Keratinocyte (primary cell): Measurements from ENCODE around the gene KLC3. TPM values are rescaled to one million over a fixed set of nuclear protein-coding genes. Genes with fewer than 3 reads are reported as not detected.

Experiments used
- DNase-seq: peaks from one replicate; pipeline ENCODE4 v3.0.0-alpha.2; 2011; ENCODE audit warnings: low read depth, missing footprints, low spot score
- FAIRE-seq: peaks from 2 replicates; lab custom pipeline; 2011; peaks lifted over from hg19 to GRCh38; lab: Jason Lieb, UNC
- H2AFZ ChIP-seq: 2 replicates; pipeline ENCODE4 v1.6.0; 2012; ENCODE audit warnings: low read length, control low read depth, inconsistent platforms; ENCODE audit not compliant: control insufficient read depth
- H3K27ac ChIP-seq: 2 replicates; pipeline ENCODE4 v1.5.1; 2011; ENCODE audit warnings: low read length; ENCODE audit not compliant: control insufficient read depth, insufficient read depth
- H3K27me3 ChIP-seq: 3 replicates; pipeline ENCODE4 v1.6.0; 2011; ENCODE audit warnings: low read length; ENCODE audit not compliant: control insufficient read depth, insufficient read depth; ENCODE audit errors: extremely low read depth
- H3K36me3 ChIP-seq, 2 experiments: 2 replicates in 1 of 2; 3 replicates in 1 of 2; pipeline ENCODE4 v1.5.1; 2011; ENCODE audit warnings: low read length in 2 of 2, mild to moderate bottlenecking in 1 of 2; ENCODE audit not compliant: control insufficient read depth in 2 of 2, insufficient read depth in 2 of 2; ENCODE audit errors: extremely low read depth in 1 of 2
- H3K4me1 ChIP-seq: 3 replicates; pipeline ENCODE4 v1.5.1; 2011; ENCODE audit warnings: low read length; ENCODE audit not compliant: control insufficient read depth, insufficient read depth; ENCODE audit errors: extremely low read depth
- H3K4me2 ChIP-seq: 3 replicates; pipeline ENCODE4 v1.6.0; 2011; ENCODE audit warnings: low read depth, low read length; ENCODE audit not compliant: control insufficient read depth, insufficient read depth; ENCODE audit errors: extremely low read depth
- H3K4me3 ChIP-seq, 3 experiments: fragments of 200-600 bp in 1 of 3; sonication (generic) in 1 of 3; 2 replicates in 2 of 3; 3 replicates in 1 of 3; pipeline ENCODE4 v1.5.1; 2011 to 2016; ENCODE audit warnings: low read length in 3 of 3, mild to moderate bottlenecking in 3 of 3, control low read depth in 2 of 3, inconsistent platforms in 1 of 3, low read depth in 1 of 3, mixed read lengths in 1 of 3, mixed run types in 1 of 3, moderate library complexity in 1 of 3; ENCODE audit not compliant: control insufficient read depth in 2 of 3, insufficient read depth in 2 of 3; ENCODE audit errors: extremely low read depth in 1 of 3
- H3K79me2 ChIP-seq: 2 replicates; pipeline ENCODE4 v1.6.0; 2012; ENCODE audit warnings: low read length; ENCODE audit not compliant: control insufficient read depth, insufficient read depth
- H3K9ac ChIP-seq: 3 replicates; pipeline ENCODE4 v1.6.0; 2011; ENCODE audit warnings: low read length; ENCODE audit not compliant: control insufficient read depth, insufficient read depth; ENCODE audit errors: extremely low read depth
- H3K9me1 ChIP-seq: 3 replicates; pipeline ENCODE4 v1.6.0; 2011; ENCODE audit warnings: low read length; ENCODE audit not compliant: control insufficient read depth, insufficient read depth; ENCODE audit errors: extremely low read depth
- H3K9me3 ChIP-seq: 2 replicates; pipeline ENCODE4 v1.5.1; 2012; ENCODE audit warnings: low read depth, low read length; ENCODE audit not compliant: control insufficient read depth
- H4K20me1 ChIP-seq: 3 replicates; pipeline ENCODE4 v1.6.0; 2011; ENCODE audit warnings: low read length; ENCODE audit not compliant: control insufficient read depth, insufficient read depth; ENCODE audit errors: extremely low read depth
- EZH2 ChIP-seq: IDR thresholded peaks from one replicate; pipeline ENCODE4 v1.6.1; 2012; ENCODE audit warnings: inconsistent platforms, mild to moderate bottlenecking, low read length, moderate library complexity
- dilution Hi-C: fragments of 300-500 bp; cut with MboI; formaldehyde crosslinking; loops from one replicate; pipeline ENCODE4 v1.7.0; 2020; ENCODE audit warnings: low sequenced_read_pairs; ENCODE audit not compliant: extremely low pct_ligation_motif_present
- polyA plus RNA-seq, 5 experiments: library from polyadenylated mRNA; depleted of rRNA in 3 of 5; stranded (reverse) in 3 of 5; stranded (forward) in 1 of 5; unstranded in 1 of 5; fragments of >200 nt; gene quantifications; 1 replicate in 1 of 5; 2 replicates in 3 of 5; 3 replicates in 1 of 5; pipeline versions ENCODE4 v1.2.1 to v1.2.3, GENCODE V29; 2011 to 2012; ENCODE audit warnings: missing spikeins in 2 of 5, low read depth in 1 of 5, low replicate concordance in 1 of 5
- TF ChIP-seq, protein P1 (sequence below), 3 experiments: IDR thresholded peaks in 1 of 3; conservative IDR thresholded peaks in 1 of 3; optimal IDR thresholded peaks in 1 of 3; 2 replicates in 2 of 3; 3 replicates in 1 of 3; pipeline versions ENCODE3 to v1.5.1; 2011; ENCODE audit warnings: low read length in 3 of 3, mild to moderate bottlenecking in 3 of 3, moderate library complexity in 2 of 3, control low read depth in 1 of 3, inconsistent platforms in 1 of 3; ENCODE audit not compliant: insufficient read depth in 2 of 3; ENCODE audit errors: extremely low read depth in 1 of 3

The KLC3 gene
- polyA plus RNA-seq, 1 donor (not counting 4 experiments of a cell fraction or from before 2014, with no cell fraction given) = 14.7 TPM

DNA sequence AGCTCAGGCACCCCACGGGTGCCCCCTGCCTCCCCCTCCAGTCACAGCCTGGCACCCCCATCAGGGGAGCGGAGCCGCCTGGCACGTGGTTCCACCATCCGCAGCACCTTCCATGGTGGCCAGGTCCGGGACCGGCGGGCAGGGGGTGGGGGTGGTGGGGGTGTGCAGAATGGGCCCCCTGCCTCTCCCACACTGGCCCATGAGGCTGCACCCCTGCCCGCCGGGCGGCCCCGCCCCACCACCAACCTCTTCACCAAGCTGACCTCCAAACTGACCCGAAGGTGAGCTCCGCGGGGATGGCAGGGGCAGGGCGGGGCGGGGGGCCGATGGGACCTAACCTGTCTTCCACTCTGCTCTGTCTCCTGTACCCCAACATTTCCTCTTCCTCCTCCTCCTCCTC lies 42.9 kb upstream of the KLC3 start:
- H3K4me2 ChIP-seq = no peak overlapping the region
- no peaks in the 10 kb centered on the region for H3K79me2 ChIP-seq
- FAIRE-seq (no peak), DNase-seq (no peak)
- no peak overlapping the region for H2AFZ ChIP-seq
- dilution Hi-C loops = no loop called here
- no peaks in the 10 kb centered on the region for H3K27me3 ChIP-seq
- H3K4me1 ChIP-seq = peaks cover 3% of the 10 kb centered on the region
- no peak overlapping the region for H3K4me3 ChIP-seq
- no peak overlapping the region for H3K27ac ChIP-seq
- H4K20me1 ChIP-seq = no peaks in the 10 kb centered on the region
- no peaks in the 10 kb centered on the region for H3K9me1 ChIP-seq
- TF ChIP-seq, protein P1, sequence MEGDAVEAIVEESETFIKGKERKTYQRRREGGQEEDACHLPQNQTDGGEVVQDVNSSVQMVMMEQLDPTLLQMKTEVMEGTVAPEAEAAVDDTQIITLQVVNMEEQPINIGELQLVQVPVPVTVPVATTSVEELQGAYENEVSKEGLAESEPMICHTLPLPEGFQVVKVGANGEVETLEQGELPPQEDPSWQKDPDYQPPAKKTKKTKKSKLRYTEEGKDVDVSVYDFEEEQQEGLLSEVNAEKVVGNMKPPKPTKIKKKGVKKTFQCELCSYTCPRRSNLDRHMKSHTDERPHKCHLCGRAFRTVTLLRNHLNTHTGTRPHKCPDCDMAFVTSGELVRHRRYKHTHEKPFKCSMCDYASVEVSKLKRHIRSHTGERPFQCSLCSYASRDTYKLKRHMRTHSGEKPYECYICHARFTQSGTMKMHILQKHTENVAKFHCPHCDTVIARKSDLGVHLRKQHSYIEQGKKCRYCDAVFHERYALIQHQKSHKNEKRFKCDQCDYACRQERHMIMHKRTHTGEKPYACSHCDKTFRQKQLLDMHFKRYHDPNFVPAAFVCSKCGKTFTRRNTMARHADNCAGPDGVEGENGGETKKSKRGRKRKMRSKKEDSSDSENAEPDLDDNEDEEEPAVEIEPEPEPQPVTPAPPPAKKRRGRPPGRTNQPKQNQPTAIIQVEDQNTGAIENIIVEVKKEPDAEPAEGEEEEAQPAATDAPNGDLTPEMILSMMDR (optimal IDR thresholded peaks at IDR 0.05 in 1 of 3, IDR thresholded peaks at IDR 0.05 in 1 of 3, conservative IDR thresholded peaks at IDR 0.05 in 1 of 3; ENCODE audit: extremely low read depth in 1 of 3, insufficient read depth in 2 of 3, low read length in 3 of 3) = no peak
- TF ChIP-seq EZH2 = no peak
- peaks cover 20 to 23% of the 10 kb centered on the region in 2 experiments for H3K36me3 ChIP-seq
- no peaks in the 10 kb centered on the region for H3K9me3 ChIP-seq
- H3K9ac ChIP-seq = no peak overlapping the region

DNA sequence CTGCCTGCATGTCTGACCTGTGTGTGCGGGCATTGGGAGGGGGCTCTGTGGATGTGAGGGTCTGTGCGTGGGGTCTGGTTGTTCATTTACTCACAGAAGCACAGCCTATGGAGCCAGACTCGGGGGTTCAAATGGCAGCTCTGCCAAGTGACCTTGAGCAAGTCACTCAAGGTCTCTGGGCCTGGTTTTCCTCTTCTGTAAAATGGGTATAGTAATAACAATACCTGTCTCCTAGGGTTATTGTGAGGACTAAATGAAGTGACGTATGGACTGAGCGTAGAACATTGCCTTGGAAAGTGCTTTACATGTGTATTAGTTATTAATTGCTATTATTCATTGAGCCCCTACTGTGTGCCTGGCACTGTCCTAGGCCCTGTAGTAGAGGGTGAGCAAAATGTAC lies 42.3 kb upstream of the KLC3 start:
- dilution Hi-C loops = no loop called here
- H3K36me3 ChIP-seq = peaks cover 20 to 23% of the 10 kb centered on the region in 2 experiments
- H3K27ac ChIP-seq = no peak overlapping the region
- H3K9me3 ChIP-seq = no peaks in the 10 kb centered on the region
- no peak for FAIRE-seq
- H3K27me3 ChIP-seq = no peaks in the 10 kb centered on the region
- no peaks in the 10 kb centered on the region for H3K9me1 ChIP-seq
- H3K9ac ChIP-seq = no peak overlapping the region
- no peaks in the 10 kb centered on the region for H3K79me2 ChIP-seq
- no peaks in the 10 kb centered on the region for H4K20me1 ChIP-seq
- H3K4me3 ChIP-seq = no peak overlapping the region
- TF ChIP-seq EZH2 = no peak
- TF ChIP-seq, protein P1 (optimal IDR thresholded peaks at IDR 0.05 in 1 of 3, IDR thresholded peaks at IDR 0.05 in 1 of 3, conservative IDR thresholded peaks at IDR 0.05 in 1 of 3; ENCODE audit: extremely low read depth in 1 of 3, insufficient read depth in 2 of 3, low read length in 3 of 3) = no peak
- no peak overlapping the region for H2AFZ ChIP-seq
- DNase-seq = no peak
- no peak overlapping the region for H3K4me2 ChIP-seq
- H3K4me1 ChIP-seq = peaks cover 3% of the 10 kb centered on the region
